MG63 (cell line): Measurements from ENCODE around the gene DCUN1D2. TPM values are rescaled to one million over a fixed set of nuclear protein-coding genes. Genes with fewer than 3 reads are reported as not detected.
"Not testable (repeated sequence)": the region's sequence is repeated elsewhere in the genome, so short reads cannot be mapped to it uniquely, and the experiment has no call there.

Experiments
- DNase-seq: peaks from one replicate; pipeline ENCODE4 v3.0.0-alpha.2; 2020
- H3K27me3 ChIP-seq: fragments of 250-450 bp; sonication (Bioruptor Pico); 2 replicates; pipeline ENCODE4 v1.5.1; 2020; ENCODE audit warnings: mild to moderate bottlenecking, moderate library complexity
- H3K36me3 ChIP-seq: fragments of 250-450 bp; sonication (Bioruptor Pico); 2 replicates; pipeline ENCODE4 v1.5.1; 2020; ENCODE audit warnings: mild to moderate bottlenecking, moderate library complexity
- H3K4me3 ChIP-seq: fragments of 250-450 bp; sonication (Bioruptor Pico); 2 replicates; pipeline ENCODE4 v1.5.1; 2020; ENCODE audit warnings: mild to moderate bottlenecking, moderate library complexity
- H3K9me3 ChIP-seq: fragments of 250-450 bp; sonication (Bioruptor Pico); 2 replicates; pipeline ENCODE4 v1.5.1; 2020; ENCODE audit warnings: mild to moderate bottlenecking, moderate library complexity
- total RNA-seq: library from RNA; depleted of rRNA; stranded (reverse); fragments of >200 nt; shearing (Covaris generic); gene quantifications from 2 replicates; pipeline ENCODE4 v1.2.3, GENCODE V29; 2014; ENCODE audit warnings: low replicate concordance

Gene DCUN1D2
- total RNA-seq, 1 experiment from 2014 or later, result 6.8 TPM

DNA sequence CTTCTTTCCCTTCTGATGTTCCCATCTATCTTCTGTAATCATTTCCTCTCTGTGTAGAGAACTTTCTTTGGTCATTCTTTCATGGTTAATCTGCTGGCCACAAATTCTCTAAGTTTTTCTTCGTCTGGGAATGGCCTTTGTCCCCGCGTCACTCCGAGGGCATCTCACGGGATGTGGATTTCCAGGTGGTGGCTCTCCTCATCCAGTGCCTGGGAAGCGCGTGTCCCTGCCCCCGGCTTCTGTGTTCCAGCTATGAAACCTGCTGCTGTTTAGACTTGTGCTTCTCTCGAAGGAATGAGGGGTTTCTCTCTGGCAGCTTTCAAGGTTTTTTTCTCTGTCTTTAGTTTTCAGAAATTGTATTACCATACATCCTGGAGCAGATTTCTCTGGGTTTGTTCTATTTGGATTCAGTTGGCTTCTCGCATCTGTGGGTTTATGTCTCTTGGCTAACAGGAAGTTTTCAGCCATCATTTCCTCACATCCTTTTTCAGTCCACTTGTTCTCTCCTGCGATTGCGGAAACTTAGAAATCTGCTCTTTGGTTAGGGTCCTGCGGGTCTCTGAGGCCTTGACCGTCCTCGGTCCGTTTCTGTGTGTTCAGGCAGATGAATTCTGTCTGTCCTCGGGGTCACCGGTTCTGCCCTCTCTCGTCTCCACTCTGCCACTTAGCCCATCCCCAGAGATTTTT, 36.9 kb upstream of the DCUN1D2 start:
- H3K36me3 ChIP-seq, result peaks cover 64% of the 10 kb centered on the region
- no peak overlapping the region for H3K4me3 ChIP-seq
- DNase-seq, result no peak
- H3K27me3 ChIP-seq, result no peaks in the 10 kb centered on the region
- no peaks in the 10 kb centered on the region for H3K9me3 ChIP-seq

DNA sequence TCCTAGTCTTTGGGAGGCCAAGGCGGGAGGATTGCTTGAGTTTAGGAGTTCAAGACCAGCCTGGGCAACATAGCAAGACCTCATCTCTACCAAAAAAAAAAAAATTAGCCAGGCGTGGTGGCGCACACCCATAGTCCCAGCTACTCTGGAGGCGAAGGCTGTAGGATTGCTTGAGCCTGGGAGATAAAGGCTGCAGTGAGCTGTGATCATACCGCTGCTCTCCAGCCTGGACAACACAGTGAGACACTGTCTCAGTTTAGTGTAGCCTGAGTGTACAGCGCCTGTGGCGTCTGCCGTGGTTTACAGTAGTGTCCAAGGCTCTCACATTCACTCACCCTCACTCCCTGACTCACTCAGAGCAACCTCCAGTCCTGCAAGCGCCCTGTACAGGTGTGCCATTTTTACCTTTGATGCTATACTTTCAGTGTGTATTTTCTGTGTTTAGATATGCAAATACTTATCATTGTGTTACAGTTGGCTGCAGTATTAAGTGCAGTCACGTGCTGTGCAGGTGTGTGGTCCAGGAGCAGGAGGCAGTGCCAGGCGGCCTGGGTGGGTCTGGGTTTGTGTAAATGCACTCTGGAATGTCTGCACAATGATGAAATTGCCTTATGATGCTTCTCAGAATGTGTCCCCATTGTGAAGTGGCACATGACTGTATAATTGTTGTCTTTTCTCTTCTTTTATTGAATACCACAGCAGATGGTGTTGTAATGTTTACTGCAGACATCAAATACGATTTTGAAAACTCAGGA, 36.1 kb upstream of the DCUN1D2 start:
- Histone ChIP-seq H3K27me3 (no peaks in the 10 kb centered on the region), H3K9me3 (no peaks in the 10 kb centered on the region), H3K36me3 (peaks cover 67% of the 10 kb centered on the region), H3K4me3 (no peak overlapping the region)
- DNase-seq, result no peak

- peaks cover 45% of the 10 kb centered on the region for H3K36me3 ChIP-seq
- H3K27me3 ChIP-seq, H3K4me3 ChIP-seq, H3K9me3 ChIP-seq, DNase-seq: not testable (repeated sequence)
These were observed 31.9 kb upstream of the DCUN1D2 start for GRCh38 chr13:113522438-113522837.

GRCh38 chr13:113520571-113520970, 30.1 kb upstream of the DCUN1D2 start:
- DNase-seq, result no peak
- Histone ChIP-seq H3K9me3 (no peaks in the 10 kb centered on the region), H3K36me3 (peaks cover 37% of the 10 kb centered on the region), H3K27me3 (no peaks in the 10 kb centered on the region), H3K4me3 (no peak overlapping the region)

- DNase-seq, result no peak
- no peaks in the 10 kb centered on the region for H3K9me3 ChIP-seq
- peaks cover 36% of the 10 kb centered on the region for H3K36me3 ChIP-seq
- no peak overlapping the region for H3K4me3 ChIP-seq
- H3K27me3 ChIP-seq, result no peaks in the 10 kb centered on the region
These were observed 29.0 kb upstream of the DCUN1D2 start for GRCh38 chr13:113519556-113519955.

DNA sequence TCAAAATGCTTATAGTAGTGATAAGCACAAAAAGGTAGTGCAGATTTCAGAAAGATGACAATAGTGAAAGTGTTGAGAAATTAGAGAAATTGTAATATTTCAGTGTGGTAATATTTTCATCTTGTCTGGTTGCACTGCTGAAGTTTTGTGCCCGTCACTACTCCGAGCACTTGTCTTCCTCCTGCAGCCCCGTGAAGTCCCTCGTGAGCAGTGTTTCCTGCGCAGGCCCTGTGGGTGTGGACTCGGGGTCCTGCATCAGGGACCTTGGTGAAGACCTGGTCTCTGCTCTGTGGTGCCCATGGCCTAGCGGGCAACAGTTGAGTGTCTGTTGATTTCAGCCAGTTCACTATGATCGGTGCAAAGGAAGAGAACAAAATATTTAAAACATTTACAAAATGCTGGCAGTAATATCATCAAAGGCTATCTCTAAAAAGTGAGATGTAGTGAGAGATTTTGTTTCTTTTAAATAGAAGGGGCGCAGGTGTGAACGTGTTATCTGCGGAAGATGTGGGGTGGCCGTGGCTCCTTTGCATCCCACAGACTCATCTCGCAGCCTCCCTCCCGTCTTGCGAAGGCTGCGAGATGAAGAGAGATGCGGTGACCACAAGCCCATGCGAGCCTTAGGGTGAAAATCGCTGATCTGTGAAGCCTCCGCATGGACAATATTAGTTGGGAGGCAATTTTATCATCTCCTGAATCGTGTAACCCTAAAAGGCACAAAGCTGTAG, 27.7 kb upstream of the DCUN1D2 start:
- Histone ChIP-seq H3K36me3 (peaks cover 30% of the 10 kb centered on the region), H3K4me3 (no peak overlapping the region), H3K27me3 (no peaks in the 10 kb centered on the region), H3K9me3 (no peaks in the 10 kb centered on the region)
- DNase-seq, result no peak

GRCh38 chr13:113514847-113515246, 24.3 kb upstream of the DCUN1D2 start:
- Histone ChIP-seq H3K4me3 (no peak overlapping the region), H3K36me3 (peaks cover 31% of the 10 kb centered on the region), H3K27me3 (no peaks in the 10 kb centered on the region), H3K9me3 (no peaks in the 10 kb centered on the region)
- DNase-seq, result no peak

DNA sequence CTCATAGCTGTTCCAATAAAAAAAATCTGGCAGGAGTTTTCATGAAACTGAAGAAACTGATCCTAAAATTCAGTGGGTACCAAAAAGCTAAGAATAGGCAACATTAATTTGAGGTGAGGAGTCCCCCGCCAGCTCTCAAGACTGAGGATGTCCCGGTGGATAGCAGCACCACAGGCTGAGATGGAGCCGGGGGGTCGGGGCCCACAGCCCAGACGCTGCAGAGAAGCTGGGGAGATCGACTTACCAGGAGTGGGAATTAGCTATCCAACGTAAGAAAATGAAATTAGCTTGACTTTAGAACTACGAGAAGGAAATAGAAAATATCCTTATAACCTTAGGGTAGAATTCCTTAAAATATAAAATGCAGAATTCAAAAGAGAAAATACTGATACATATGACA, 23.2 kb upstream of the DCUN1D2 start:
- DNase-seq, result no peak
- Histone ChIP-seq H3K9me3 (no peaks in the 10 kb centered on the region), H3K36me3 (peaks cover 37% of the 10 kb centered on the region), H3K27me3 (no peaks in the 10 kb centered on the region), H3K4me3 (no peak overlapping the region)

DNA sequence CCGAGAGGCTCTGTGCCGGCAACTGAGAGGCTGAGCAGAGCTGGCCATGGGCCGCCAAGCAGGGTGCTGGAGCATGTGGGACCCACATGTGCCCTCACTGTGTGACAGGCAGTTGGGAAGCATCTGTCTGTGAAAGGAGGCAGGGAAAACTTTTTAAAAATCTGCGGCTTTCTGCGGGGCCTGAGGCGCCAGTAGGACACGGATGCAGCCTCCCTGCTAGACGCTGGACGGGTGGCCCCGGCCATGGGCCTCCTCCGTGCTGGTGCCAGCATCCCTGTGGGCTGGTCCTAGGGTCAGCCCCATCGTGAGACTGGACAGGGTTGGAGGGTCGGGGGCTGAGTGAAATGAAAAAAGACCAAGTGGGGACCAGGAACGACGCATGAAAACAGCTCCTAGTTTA, 20.9 kb upstream of the DCUN1D2 start:
- H3K36me3 ChIP-seq, result peaks cover 49% of the 10 kb centered on the region
- DNase-seq, result no peak
- no peaks in the 10 kb centered on the region for H3K27me3 ChIP-seq
- no peak overlapping the region for H3K4me3 ChIP-seq
- no peaks in the 10 kb centered on the region for H3K9me3 ChIP-seq

GRCh38 chr13:113510871-113511270, 20.4 kb upstream of the DCUN1D2 start:
- no peaks in the 10 kb centered on the region for H3K27me3 ChIP-seq
- H3K4me3 ChIP-seq, result no peak overlapping the region
- DNase-seq, result no peak
- H3K9me3 ChIP-seq, result no peaks in the 10 kb centered on the region
- peaks cover 49% of the 10 kb centered on the region for H3K36me3 ChIP-seq

GRCh38 chr13:113509989-113510388, 19.5 kb upstream of the DCUN1D2 start:
- no peaks in the 10 kb centered on the region for H3K27me3 ChIP-seq
- H3K9me3 ChIP-seq, result no peaks in the 10 kb centered on the region
- H3K36me3 ChIP-seq, result peaks cover 49% of the 10 kb centered on the region
- H3K4me3 ChIP-seq, result no peak overlapping the region
- no peak for DNase-seq

- DNase-seq, result no peak
- H3K36me3 ChIP-seq, result peaks cover 58% of the 10 kb centered on the region
These were observed 18.2 kb upstream of the DCUN1D2 start for GRCh38 chr13:113508521-113509254.

DNA sequence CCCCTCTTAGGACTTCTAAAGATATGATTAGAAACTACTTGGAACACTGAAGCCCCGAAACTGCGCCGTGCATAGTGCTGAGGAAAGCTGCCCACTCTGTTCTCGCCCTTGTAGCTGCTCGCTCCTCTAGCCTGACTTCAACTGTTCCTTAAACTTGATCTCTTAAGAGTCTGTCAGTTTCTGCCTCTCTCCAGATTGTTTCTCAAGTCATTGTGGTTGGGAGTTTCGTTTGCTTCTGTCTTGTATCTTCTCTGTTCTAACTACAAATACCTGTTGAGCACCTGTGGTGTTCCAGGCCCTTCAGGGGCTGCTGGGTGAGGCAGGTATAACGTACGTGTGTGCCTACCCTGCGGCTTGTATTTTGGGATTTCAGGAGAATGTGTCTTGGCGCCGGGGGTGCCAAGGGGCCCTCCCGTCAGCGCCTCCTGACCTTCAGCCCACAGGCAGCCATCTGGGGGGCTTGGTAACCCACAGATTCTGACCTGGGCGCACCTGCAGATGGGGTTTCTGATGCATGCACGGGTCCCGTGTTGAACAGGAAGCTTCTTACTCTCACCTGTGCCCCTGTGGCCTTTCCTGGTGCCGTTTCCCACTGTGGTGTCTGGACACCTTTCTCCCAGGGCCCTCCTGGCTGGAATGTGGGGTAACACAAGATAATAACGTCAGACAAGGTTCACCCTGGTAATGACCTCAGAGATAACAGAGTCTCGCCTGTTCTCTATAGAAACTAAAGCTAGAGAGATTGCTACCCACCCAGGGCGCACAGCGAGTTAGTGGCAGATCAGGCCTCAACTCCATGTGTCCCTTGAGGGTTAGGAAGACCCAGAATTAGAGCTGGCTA, 17.2 kb upstream of the DCUN1D2 start:
- DNase-seq, result no peak
- H3K27me3 ChIP-seq, result no peaks in the 10 kb centered on the region
- H3K9me3 ChIP-seq, result no peaks in the 10 kb centered on the region
- peaks cover 62% of the 10 kb centered on the region for H3K36me3 ChIP-seq
- H3K4me3 ChIP-seq, result no peak overlapping the region

More at GRCh38 chr13:113508521-113509254, 18.2 kb upstream of the DCUN1D2 start:
- Histone ChIP-seq H3K4me3 (no peak overlapping the region), H3K9me3 (no peaks in the 10 kb centered on the region), H3K27me3 (no peaks in the 10 kb centered on the region)

DNA sequence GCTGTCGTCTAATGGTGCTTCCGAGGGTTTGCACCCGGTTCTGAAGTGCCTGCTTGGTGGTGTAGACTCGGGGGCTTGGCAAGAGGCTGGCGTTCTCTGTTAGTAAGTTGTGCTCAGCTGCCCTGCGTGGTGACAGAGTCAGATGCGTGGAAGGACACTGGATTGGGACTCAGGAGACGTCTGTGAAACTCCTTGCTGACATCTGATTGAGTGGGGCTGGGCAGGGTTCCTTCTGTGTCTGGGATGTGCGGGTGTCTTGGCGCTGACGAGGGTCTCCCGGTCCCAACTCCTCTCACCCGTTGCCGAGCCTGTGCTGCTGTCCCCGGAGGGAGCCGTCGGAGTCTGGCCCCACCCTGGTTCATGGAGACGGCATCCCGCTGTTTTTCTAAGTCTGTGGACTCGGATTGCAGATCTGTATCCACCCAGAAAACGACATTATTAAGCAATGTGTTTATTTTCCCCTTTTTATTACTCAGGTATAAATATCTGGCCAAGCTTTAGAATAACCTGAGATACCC, 16.4 kb upstream of the DCUN1D2 start:
- Histone ChIP-seq H3K27me3 (no peaks in the 10 kb centered on the region), H3K9me3 (no peaks in the 10 kb centered on the region), H3K4me3 (no peak overlapping the region), H3K36me3 (peaks cover 70% of the 10 kb centered on the region)
- no peak for DNase-seq

- no peak overlapping the region for H3K4me3 ChIP-seq
- no peaks in the 10 kb centered on the region for H3K9me3 ChIP-seq
- peaks cover 73% of the 10 kb centered on the region for H3K36me3 ChIP-seq
- no peak for DNase-seq
- no peaks in the 10 kb centered on the region for H3K27me3 ChIP-seq
These were observed 15.6 kb upstream of the DCUN1D2 start for GRCh38 chr13:113506025-113506685.
